HCT116 (cell line): ENCODE data around the gene TF.

Experiments used
- EZH2 ChIP-seq: fragments of 200-600 bp; sonication (generic); IDR thresholded peaks from 2 replicates; pipeline ENCODE4 v1.6.1; 2017; ENCODE audit warnings: antibody characterized with exemption, mixed run types
- EZH2phosphoT487 ChIP-seq: fragments of 200-600 bp; IDR thresholded peaks from 2 replicates; pipeline ENCODE4 v1.6.1; 2018; ENCODE audit warnings: antibody characterized with exemption, borderline replicate concordance
- JUND ChIP-seq: IDR thresholded peaks from 2 replicates; pipeline ENCODE4 v1.6.1; 2012
- POLR2A ChIP-seq: IDR thresholded peaks from 2 replicates; pipeline ENCODE4 v1.7.0; 2011; ENCODE audit warnings: borderline replicate concordance; ENCODE audit not compliant: insufficient read depth, insufficient read length; ENCODE audit errors: extremely low read depth
- POLR2AphosphoS5 ChIP-seq: IDR thresholded peaks from 2 replicates; pipeline ENCODE4 v1.6.1; 2011; ENCODE audit warnings: mild to moderate bottlenecking, low read depth, low read length, moderate library complexity
- TF ChIP-seq, protein P1 (sequence below), 3 experiments: fragments of 200-600 bp in 1 of 3; sonication (generic) in 1 of 3; IDR thresholded peaks in 2 of 3; conservative IDR thresholded peaks in 1 of 3; 2 replicates each; pipeline ENCODE4 v1.5.1; 2012 to 2017; ENCODE audit warnings: low read depth in 2 of 3, low read length in 2 of 3, antibody characterized with exemption in 1 of 3, borderline replicate concordance in 1 of 3, control low read depth in 1 of 3, mild to moderate bottlenecking in 1 of 3, mixed read lengths in 1 of 3, mixed run types in 1 of 3, moderate library complexity in 1 of 3; ENCODE audit not compliant: insufficient read depth in 1 of 3
- TF ChIP-seq, protein P2 (sequence below): IDR thresholded peaks from 2 replicates; pipeline ENCODE4 v1.6.1; 2012; ENCODE audit warnings: low read depth
- TF ChIP-seq, protein P3 (sequence below): IDR thresholded peaks from 2 replicates; pipeline ENCODE4 v1.6.1; 2011; ENCODE audit warnings: mild to moderate bottlenecking, low read length, moderate library complexity; ENCODE audit not compliant: insufficient replicate concordance; ENCODE audit errors: extremely low read depth

DNA sequence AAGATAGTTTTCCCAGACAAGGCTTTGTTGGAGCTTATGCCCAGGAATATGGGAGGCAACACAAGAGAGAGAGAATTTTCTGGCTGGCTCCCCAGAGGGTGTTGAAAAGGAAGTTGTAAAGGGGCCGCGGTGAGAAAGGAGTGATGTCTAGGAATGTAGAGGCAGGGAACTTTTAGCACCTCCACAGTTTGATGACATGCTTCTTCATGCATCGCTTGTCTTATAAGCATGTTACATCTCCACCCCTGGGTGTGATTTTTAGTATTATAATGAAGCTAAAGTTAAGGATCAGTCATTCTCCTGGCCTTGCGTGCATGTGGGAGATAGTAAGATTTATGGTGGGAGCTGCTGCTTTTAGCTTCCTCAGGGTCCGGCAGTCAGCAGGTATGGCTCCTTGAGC lies 32.8 kb upstream of the TF start:
- TF ChIP-seq, protein P1, sequence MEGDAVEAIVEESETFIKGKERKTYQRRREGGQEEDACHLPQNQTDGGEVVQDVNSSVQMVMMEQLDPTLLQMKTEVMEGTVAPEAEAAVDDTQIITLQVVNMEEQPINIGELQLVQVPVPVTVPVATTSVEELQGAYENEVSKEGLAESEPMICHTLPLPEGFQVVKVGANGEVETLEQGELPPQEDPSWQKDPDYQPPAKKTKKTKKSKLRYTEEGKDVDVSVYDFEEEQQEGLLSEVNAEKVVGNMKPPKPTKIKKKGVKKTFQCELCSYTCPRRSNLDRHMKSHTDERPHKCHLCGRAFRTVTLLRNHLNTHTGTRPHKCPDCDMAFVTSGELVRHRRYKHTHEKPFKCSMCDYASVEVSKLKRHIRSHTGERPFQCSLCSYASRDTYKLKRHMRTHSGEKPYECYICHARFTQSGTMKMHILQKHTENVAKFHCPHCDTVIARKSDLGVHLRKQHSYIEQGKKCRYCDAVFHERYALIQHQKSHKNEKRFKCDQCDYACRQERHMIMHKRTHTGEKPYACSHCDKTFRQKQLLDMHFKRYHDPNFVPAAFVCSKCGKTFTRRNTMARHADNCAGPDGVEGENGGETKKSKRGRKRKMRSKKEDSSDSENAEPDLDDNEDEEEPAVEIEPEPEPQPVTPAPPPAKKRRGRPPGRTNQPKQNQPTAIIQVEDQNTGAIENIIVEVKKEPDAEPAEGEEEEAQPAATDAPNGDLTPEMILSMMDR (IDR thresholded peaks at IDR 0.05 in 2 of 3, conservative IDR thresholded peaks at IDR 0.05 in 1 of 3; ENCODE audit: borderline replicate concordance in 1 of 3, insufficient read depth in 1 of 3, low read depth in 2 of 3, low read length in 2 of 3) = no peak
- TF ChIP-seq POLR2A (no peak), POLR2AphosphoS5 (no peak), EZH2phosphoT487 (no peak), JUND (no peak), EZH2 (no peak)
- TF ChIP-seq, protein P2, sequence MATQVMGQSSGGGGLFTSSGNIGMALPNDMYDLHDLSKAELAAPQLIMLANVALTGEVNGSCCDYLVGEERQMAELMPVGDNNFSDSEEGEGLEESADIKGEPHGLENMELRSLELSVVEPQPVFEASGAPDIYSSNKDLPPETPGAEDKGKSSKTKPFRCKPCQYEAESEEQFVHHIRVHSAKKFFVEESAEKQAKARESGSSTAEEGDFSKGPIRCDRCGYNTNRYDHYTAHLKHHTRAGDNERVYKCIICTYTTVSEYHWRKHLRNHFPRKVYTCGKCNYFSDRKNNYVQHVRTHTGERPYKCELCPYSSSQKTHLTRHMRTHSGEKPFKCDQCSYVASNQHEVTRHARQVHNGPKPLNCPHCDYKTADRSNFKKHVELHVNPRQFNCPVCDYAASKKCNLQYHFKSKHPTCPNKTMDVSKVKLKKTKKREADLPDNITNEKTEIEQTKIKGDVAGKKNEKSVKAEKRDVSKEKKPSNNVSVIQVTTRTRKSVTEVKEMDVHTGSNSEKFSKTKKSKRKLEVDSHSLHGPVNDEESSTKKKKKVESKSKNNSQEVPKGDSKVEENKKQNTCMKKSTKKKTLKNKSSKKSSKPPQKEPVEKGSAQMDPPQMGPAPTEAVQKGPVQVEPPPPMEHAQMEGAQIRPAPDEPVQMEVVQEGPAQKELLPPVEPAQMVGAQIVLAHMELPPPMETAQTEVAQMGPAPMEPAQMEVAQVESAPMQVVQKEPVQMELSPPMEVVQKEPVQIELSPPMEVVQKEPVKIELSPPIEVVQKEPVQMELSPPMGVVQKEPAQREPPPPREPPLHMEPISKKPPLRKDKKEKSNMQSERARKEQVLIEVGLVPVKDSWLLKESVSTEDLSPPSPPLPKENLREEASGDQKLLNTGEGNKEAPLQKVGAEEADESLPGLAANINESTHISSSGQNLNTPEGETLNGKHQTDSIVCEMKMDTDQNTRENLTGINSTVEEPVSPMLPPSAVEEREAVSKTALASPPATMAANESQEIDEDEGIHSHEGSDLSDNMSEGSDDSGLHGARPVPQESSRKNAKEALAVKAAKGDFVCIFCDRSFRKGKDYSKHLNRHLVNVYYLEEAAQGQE = no peak
- TF ChIP-seq, protein P3, sequence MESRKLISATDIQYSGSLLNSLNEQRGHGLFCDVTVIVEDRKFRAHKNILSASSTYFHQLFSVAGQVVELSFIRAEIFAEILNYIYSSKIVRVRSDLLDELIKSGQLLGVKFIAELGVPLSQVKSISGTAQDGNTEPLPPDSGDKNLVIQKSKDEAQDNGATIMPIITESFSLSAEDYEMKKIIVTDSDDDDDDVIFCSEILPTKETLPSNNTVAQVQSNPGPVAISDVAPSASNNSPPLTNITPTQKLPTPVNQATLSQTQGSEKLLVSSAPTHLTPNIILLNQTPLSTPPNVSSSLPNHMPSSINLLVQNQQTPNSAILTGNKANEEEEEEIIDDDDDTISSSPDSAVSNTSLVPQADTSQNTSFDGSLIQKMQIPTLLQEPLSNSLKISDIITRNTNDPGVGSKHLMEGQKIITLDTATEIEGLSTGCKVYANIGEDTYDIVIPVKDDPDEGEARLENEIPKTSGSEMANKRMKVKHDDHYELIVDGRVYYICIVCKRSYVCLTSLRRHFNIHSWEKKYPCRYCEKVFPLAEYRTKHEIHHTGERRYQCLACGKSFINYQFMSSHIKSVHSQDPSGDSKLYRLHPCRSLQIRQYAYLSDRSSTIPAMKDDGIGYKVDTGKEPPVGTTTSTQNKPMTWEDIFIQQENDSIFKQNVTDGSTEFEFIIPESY = no peak
